Fibroblast of upper back skin (primary cell): ENCODE results near the gene DHRS11.

Source experiments
- DNase-seq: peaks from one replicate; pipeline ENCODE4 v3.0.0-alpha.2; 2013

DHRS11 gene, protein sequence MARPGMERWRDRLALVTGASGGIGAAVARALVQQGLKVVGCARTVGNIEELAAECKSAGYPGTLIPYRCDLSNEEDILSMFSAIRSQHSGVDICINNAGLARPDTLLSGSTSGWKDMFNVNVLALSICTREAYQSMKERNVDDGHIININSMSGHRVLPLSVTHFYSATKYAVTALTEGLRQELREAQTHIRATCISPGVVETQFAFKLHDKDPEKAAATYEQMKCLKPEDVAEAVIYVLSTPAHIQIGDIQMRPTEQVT

DNA sequence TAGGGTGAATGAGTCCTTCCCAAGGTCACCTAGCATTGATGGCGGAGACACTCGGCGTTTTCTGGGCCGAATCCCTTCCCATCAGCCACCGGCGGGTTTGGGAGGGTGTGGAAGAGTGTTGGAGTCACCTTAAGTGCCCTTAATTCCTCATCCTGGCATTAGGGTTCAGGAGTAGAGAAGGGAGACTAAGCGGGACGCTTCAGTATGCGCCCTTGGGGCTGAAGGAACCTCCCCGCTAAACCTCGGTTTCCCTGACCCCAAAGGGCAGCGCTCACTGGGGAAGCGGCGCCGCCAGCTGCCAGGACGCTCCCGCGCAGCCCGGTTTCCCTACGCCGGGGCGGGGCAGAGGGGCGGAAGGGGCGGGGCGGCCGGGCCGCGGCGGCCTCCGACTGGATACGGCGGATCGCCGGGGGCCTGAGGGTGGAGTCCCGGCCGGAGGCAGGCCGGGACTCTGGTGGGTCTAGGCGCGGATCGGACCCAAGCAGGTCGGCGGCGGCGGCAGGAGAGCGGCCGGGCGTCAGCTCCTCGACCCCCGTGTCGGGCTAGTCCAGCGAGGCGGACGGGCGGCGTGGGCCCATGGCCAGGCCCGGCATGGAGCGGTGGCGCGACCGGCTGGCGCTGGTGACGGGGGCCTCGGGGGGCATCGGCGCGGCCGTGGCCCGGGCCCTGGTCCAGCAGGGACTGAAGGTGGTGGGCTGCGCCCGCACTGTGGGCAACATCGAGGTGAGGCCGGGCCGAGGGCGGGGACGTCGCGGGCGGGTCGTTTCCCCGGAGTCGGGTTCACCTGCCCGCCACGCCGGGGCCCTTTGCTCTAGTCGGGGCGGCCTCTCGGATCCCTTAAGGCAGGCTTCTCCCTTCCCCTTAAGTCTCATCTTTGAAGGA is at the start of gene DHRS11:
Gene DHRS11 (plus strand): TSS at position 446 of the 882 bp plus-strand sequence. CDS start 131 bp downstream, at position 577.
- peak; percentile 68 for DNase-seq

DNA sequence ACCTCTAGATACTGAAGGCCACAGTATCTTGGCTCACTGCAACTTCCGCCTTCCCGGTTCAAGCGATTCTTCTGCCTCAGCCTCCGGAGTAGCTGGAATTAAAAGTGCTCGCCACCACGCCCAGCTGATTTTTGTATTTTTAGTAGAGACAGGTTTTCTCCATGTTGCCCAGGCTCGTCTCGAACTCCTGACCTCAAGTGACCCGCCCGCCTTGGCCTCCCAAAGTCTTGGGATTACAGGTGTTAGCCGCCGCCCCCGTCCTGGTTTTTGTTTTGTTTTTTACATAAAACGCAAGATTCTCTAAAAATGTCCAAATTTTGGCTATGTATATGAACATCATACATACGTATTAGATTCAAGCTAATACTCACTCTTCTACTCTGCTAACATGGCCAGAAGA is 48.9 kb upstream of the DHRS11 start:
- DNase-seq: no peak

DNA sequence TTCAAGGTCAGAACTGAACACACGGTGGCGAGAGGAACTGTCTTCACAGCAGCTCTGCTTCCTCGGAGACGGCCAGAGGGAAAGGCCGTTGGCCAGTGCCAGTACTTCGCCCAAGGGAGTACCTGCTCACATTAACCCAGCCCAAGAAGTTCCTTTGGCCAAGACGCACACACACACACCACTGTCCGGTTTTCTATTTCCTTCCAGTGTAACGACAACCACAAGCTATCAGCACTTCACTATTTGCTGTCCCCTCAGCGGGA is 47.7 kb upstream of the DHRS11 start:
- DNase-seq: no peak

DNA sequence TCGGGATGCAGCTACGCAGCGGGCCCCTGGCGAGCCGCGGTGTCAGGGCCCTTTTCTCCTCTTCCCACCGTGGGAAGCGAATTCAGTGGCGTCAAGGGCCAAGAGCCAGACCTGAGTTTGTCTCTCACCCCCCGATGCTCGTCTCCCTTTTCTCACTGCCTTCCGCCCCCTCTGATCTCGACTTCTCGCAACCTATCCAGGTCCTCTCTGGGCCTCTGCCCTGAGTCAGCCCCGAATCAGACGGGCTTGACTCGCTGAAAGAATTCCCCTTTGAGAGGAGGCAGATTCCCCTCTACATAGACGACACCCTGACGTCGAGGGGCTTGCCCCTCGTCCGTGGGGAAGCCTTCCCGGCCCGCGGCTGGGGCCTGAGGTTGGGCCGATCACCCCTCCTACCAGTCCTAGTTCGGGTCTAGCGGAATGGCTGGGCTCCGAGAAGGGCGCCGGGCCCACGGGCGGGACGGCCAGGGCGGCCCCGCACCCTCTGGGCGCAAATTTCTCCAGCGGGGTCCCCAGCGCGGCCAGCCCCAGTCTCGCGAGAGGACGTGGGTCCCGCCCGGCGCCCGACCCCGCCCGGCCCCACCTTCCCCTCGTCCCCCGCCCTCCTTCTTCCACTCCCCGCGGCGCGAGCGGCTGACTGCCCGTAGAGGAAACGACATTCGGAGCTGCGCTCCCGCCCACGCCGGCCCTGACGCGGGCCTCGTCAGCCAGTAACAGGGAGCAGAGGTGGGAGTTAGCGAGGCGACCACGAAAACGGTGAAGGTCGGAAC is 47.2 kb upstream of the DHRS11 start, which contains the start of gene GGNBP2:
Gene GGNBP2 (plus strand): TSS at position 613 of the 770 bp plus-strand sequence. CDS start 806 bp downstream, outside the sequence.
- DNase-seq: peak; percentile 93

DNA sequence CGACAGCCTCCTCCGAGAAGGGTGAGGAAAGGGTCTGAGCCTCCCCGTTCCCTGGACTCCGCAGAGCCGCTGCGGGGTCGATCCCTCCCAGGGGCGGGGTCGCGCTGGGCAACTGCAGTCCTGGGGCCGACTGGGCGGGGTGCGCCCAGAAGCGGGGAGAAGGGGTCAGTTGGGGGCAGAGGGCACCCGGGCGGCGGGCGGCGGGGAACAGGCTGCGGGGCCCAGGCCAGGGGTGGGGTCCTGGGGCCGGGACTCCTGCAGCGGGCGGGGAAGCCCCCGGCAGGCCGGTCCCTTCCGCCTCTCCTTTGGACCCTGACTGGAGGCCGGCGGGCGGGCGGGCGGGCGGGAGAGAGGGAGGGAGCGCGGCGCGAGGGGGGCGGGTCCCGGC is 46.6 kb upstream of the DHRS11 start:
- no peak for DNase-seq

DNA sequence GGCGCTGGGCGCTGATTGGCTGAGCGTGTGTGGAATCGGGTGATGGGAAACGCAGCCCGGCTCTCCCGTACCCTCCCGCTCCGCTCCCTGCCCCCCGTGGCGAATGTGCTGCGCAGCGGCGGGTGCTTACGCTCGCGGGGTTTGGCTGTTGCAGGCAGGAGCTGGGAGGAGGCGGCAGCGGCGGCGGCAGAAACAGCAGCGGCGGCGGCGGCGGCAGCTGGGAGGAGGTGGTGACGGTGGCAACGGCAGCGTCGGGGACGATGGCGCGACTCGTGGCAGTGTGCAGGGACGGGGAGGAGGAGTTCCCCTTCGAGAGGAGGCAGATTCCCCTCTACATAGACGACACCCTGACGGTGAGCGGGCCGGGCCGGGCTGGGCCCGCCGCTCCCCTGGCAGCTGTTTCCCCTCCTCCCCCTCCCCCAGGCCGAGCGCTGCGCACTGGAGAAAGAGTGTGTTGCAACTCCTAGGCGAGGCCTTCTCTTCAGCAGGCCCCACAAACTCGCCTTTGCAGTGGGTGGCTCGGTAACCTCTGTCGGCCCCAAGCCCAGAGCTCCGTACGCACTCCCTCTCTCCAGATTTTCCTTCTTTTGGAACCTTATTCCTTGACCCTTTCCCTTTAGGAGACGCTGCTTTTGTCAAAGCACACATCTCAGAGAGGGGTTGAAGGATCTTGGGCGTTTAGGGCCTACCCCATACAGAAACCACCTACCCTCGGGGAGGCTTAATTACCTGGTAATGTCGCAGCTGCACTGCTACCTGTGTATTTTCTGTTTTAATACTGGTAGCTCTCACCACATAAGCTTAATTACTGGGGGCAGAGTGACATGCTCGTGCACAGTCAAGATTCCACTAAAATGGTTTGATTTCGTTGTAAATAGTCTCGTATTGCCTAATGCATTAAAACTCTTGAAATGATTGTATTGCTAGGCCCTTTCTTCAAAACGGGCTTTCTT is 45.9 kb upstream of the DHRS11 start:
- DNase-seq: peak; percentile 98

DNA sequence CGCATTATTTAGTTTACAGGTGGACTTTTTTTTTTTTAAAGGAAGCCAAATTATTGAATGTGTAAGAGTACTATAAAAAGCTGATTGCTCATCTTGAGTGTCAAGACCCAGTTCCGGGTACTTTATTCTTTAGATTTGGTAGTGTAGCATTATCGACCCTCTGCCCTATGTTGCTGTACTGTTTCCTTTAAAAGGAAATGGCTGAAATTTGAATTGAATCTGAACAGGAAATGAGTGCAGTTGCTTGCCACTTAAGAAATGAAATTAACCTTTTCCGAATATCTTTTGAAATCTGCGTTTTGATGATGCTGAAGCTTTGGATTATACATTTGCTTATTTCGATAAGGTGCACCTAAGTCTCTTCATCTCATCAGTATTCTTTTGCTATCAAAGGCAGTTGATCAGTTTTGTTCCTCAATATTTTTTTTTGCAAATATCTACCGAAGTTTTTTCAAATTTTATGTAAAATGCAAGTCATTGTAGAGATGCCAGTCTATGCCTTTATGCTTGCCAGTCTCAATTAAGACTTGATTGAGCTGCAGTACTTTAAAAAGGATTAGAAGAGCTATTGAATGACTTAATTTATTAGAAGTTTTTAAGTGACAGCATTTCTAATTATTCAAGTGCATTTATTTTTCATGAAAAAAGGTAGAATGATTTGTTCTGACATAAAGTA is 45.1 kb upstream of the DHRS11 start:
- DNase-seq: no peak

DNA sequence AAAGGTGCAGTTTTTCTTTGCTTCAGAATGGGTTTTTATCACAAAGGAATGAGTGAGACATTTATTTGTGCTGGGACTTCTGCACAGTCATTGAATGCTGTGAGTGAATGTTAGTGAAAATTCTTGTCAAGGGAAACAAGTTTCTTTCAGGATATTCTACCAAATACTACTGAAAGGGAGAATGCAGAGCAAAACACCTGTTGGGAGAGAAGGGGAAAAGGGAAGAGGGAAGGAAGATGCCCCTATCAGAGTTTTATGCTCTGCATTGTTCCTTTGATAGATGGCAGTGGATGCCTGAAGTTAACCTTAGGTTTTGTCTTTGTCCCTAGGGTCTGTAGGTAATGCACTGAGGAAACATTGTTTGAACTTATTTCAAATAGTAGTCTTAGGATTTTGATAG is 43.9 kb upstream of the DHRS11 start:
- no peak for DNase-seq

DNA sequence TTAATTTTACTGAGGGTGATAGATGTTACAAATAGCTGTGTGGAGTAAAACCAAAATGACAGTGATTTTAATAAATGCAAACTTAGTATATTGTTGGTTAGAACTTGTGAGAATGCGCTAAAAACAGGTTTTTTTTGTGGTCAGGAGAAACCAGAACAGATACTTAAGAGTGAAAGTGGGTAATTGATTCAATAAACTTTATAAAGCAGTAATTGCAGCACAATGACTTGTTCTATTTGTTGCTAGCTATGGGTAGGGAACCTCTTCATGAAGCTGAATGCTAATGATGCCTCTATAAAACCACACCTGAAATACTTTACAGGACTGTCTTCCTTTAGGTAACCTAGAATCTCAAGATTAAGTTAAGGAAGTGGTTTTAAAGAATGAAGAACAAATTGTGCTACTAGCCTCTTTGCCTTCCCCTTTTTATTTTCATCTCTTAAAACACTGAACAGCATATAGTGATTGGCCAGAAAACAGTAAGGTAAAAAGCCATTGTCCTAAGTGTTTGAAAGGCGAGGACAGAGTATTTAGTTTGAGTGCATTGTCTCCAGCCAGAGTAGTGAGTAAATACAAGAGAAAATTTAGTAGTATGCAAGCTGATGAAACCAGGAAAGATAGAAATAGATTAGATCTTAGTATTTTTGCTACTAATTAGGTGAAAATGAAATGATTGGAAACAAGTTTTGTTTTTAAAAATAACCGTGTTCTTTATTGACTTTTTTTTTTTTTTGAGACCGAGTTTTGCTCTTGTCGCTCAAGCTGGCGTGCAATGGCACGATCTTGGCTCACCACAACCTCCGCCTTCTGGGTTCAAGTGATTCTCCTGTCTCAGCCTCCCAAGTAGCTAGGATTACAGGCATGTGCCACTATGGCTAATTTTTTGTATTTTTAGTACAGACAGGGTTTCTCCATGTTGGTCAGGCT is 40.9 kb upstream of the DHRS11 start:
- no peak for DNase-seq

DNA sequence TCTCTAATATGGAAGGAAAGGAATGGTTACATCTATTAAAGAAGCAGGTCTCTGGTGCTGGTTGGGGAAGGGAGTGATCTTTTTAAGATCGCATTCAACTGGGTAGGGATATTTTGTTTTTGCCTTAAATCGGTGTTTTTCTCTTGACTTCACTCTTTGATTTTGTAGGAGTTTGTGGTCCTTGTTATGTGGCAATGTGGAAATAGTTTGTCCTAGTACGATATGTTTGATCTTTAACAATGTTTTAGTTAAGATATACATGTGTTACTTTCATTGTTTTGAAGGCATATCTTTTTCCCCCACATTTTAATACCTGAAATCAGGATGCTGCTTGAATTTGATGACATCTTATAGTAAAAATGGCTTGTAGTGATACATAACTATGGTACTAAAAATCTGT is 38.2 kb upstream of the DHRS11 start:
- no peak for DNase-seq

DNA sequence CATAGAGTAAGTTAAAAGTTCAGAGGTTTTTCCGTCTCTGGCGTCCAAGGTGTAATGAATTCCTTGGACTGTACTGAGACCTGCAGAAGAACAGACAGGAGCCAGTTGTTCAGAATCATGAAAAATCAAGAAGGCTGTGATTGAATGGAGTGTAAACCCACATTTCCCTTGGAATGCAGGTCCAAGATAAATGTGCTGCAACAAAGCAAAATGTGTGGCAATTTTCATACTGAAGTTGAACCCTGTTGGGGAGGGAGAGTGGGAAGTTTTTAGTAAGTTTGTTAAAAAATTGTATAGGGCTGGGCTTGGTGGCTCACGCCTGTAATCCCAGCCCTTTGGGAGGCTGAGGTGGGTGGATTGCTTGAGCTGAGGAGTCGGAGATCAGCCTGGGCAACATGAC is 25.6 kb upstream of the DHRS11 start:
- DNase-seq: no peak

DNA sequence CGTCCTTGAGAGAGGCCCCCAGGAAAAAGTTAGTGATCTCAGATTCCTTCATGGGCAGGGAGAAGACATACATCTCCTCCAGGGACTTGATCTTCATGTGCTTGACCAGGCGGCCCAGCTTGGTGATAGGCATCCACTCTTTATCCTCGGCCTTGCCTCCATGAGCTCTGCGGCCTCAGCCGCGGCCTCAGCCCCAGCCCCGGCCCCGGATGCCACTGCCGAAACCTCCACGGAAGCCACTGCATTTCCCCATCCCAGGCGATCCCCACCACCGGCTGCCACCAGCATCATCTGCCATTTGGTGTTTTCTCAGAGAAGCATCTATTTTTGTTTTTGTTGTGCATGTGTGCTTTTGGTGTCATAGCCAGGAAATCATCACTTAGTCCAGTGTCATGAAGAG is 16.7 kb upstream of the DHRS11 start:
- no peak for DNase-seq

DNA sequence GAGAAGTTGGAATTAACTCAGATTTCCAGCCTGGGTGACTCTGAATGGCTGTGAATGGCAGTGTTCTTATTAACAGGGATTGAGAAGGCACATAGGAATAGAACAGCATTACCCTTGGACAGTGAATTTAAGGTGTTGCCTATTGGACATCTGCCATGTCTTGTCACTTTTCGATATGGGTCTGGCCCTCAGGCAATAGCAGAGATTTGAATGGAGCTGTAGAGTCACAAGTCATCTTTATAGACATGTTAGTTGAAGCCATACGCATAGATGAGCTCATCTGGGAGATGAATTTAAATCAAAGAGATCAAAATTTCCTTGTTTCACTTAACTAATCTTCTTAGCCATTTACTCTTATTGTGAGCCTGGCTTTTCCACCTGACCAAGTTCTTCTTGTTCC is 14.9 kb upstream of the DHRS11 start:
- no peak for DNase-seq

DNA sequence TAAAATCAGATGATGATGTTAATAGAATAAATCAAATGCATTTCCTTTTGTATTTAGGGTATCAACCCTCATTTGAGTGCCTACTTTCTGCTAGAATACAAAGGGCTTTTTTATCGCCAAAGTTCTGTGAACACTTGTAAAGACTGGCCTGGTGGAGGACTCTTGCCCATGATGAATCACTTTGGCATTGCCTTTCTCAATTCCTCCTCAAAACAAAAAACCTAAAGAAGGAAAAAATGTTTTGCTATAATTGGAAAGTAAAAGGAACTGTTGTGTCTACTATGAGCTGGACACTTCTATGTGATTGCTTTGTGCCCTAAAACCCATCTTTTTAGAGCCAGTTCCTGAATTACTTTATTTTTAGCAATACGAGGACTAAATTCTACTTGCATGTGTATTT is 13.0 kb upstream of the DHRS11 start:
- DNase-seq: no peak

DNA sequence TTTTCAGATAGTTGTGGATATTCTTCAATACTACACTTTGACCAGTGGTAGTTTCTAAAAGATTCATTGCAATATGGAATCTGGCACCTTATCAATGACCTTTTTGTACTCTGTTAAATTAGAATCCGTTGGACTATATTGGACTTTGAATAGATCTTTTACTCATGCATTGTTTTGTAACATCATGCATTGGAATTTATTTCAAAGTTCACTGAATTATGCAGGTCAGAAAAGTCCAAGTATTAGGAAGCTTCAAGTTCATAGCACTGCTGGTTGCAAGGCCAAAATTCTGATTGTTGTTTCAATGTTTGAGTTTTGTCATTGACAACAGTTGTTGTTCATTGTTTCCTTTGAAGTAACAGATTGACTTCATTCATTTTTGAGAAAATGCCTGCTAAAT is 7.9 kb upstream of the DHRS11 start:
- no peak for DNase-seq

DNA sequence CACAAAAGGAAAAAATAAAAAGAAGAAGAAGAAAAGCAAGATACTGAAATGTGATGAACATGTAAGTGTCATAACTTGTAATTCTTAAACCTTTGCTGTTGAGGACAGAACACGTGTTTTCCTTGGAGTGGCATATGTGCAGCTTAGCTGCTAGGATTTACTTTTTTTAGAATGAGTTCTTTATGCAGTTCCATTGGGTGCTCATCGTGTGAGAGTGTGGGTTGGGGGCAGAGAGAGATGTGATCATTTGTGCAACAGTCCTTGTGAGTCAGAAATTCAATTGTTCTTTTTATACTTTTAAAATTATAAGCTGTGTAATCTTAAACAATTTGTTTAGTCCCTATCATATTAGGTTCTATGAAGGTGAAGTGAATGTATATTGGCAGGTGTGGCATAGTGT is 5.5 kb upstream of the DHRS11 start:
- DNase-seq: no peak

DNA sequence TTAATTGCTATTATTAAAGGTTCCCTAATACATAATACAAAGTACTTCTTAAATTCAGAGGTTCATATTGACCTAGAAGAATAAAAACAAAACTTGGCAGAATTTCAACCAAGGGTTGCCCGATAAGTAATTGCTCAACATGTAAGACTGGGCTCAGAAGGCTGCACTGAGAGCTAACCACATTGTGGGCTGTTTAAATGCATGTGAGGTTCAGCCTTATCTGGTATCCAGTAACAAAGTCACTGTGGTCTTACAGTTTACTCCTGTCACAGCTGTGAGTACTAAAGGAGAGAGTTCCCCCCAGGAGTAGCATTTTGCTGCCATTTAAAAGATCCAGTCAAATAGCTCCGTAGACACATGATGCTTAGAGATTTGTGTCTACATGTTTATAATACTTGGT is 1.6 kb upstream of the DHRS11 start:
- DNase-seq: no peak

DNA sequence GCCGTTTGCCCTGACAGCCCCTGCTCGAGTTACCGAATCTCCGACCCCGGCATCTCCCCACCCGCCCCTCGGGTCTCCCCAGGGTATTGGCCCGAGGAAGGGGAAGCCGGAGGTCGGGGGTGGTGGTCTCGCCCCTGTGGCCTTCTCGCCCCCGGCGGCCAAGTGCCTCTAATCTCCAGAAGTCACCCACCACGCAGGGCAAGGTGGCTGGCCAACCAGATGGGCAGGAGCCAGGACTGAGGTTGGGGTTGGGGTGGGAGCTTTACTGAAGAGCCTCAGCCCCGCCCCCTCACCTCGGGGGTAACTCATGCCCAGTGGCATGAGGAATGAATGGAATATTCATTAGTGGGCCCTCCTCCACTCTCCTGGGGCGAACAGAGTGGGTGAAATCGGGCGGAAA is 637 bp downstream of the DHRS11 start:
- no peak for DNase-seq

DNA sequence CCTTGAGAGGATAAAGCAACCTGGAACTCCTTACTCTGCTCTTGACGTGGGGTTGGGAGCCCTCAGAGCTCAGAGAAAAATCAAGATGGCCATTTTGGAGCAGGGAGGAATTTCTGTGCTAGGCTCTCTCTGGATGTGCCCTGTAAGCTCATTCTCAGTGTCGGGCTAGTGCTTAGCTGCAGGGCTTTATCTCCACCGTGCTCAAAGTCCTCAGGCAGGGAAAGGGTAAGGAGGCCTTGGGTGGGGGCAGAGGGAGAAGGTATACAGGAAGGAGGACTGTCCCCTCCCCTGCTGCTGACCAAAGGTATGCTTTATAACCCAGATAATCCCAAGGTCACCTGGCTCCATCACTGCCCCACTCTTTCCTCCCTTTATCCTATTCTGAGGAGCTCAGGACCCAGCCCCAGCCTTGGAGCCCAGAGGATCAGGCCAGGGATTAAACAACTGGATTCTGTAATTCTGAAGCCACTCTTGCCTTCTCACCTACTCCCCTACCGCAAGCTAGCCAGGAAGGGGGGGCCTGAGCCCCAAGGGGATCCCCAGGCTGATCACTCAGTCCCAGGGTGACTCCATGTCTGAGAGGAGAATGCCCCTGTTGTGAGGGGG is 1.1 kb downstream of the DHRS11 start:
- no peak for DNase-seq

DNA sequence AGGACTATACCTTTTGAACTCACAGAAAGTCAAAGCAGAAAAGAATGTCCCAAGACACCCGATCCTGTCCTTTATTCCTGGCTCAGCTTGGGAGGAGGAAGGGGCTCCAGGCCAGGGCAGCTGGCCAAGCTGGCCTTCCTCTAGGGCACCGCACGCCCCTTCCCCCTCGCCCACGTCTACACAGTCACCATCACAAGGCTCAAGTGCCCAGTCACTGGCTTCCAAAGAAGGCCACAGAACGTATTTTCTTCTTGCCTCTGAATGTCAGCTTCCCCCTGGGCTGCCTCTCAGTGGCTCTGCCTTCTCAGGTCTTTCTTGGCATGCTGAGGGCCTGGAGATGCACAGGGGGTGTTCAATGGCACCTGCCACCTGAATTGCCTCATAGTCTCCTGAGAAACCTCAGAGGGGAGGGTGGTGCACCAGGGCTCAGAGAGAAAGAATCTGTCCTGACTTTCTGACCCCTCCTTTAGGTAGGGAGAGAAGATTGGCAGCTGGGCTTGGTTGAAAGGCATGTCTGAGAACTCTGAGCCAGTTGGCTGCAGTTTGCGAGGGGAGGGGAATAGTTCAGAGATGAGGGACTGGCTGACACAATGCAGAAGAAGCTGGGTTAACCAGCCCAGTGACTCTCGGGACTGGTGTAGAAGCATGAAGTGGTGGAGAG is 2.1 kb downstream of the DHRS11 start:
- no peak for DNase-seq
